HepG2 (cell line): ENCODE results near the gene PPCDC. TPM values are rescaled to one million over a fixed set of nuclear protein-coding genes. Genes with fewer than 3 reads are reported as not detected.

Source experiments
- EZH2 ChIP-seq: conservative IDR thresholded peaks from 2 replicates; pipeline ENCODE4 v1.6.1; 2012; ENCODE audit warnings: mild to moderate bottlenecking, low read depth, low read length, moderate library complexity
- HNF4A ChIP-seq: sonication (generic); formaldehyde crosslinking; IDR thresholded peaks from 2 replicates; pipeline ENCODE4 v1.4.0; 2020; ENCODE audit warnings: missing genetic modification reagents
- HNF4G ChIP-seq, 2 experiments: sonication (generic) in 1 of 2; formaldehyde crosslinking in 1 of 2; IDR thresholded peaks; 2 replicates each; pipeline versions ENCODE4 v1.4.0 to v1.6.1; 2011 to 2020; ENCODE audit warnings: borderline replicate concordance in 2 of 2, low read depth in 2 of 2, mild to moderate bottlenecking in 2 of 2, low read length in 1 of 2, missing genetic modification reagents in 1 of 2, moderate library complexity in 1 of 2
- HNRNPH1 ChIP-seq: fragments of 200-400 bp; formaldehyde crosslinking; optimal IDR thresholded peaks from 2 replicates; pipeline ENCODE3; 2017; ENCODE audit warnings: mild to moderate bottlenecking, low read depth, low read length
- KAT8 ChIP-seq: IDR thresholded peaks from 2 replicates; pipeline ENCODE4 v1.6.1; 2016; ENCODE audit warnings: missing genetic modification reagents, missing compliant biosample characterization
- NR2F2 ChIP-seq: IDR thresholded peaks from 2 replicates; pipeline ENCODE4 v1.6.1; 2012; ENCODE audit warnings: low read depth, inconsistent platforms, borderline replicate concordance
- PITX1 ChIP-seq: sonication (generic); formaldehyde crosslinking; IDR thresholded peaks from 2 replicates; pipeline ENCODE4 v1.5.1; 2020; ENCODE audit warnings: mild to moderate bottlenecking, missing genetic modification reagents
- RFX3 ChIP-seq: IDR thresholded peaks from 2 replicates; pipeline ENCODE4 v1.6.1; 2016; ENCODE audit warnings: missing biosample characterization, missing genetic modification reagents
- SETDB1 ChIP-seq: sonication (generic); formaldehyde crosslinking; IDR thresholded peaks from 2 replicates; pipeline ENCODE4 v1.5.1; 2020; ENCODE audit warnings: missing genetic modification reagents, mild to moderate bottlenecking, borderline replicate concordance
- SRSF4 ChIP-seq: fragments of 200-400 bp; formaldehyde crosslinking; IDR thresholded peaks from one replicate; pipeline ENCODE4 v1.6.1; 2018; ENCODE audit warnings: mild to moderate bottlenecking, low read depth, low read length, moderate library complexity; ENCODE audit not compliant: poor library complexity, severe bottlenecking
- TBP ChIP-seq: sonication (generic); formaldehyde crosslinking; IDR thresholded peaks from 2 replicates; pipeline ENCODE4 v1.5.0; 2020; ENCODE audit warnings: missing genetic modification reagents
- TMF1 ChIP-seq: sonication (generic); formaldehyde crosslinking; IDR thresholded peaks from 2 replicates; pipeline ENCODE4 v1.8.1; 2022; ENCODE audit warnings: low read depth, missing genetic modification reagents
- ZNF546 ChIP-seq: sonication (generic); formaldehyde crosslinking; conservative IDR thresholded peaks from 2 replicates; pipeline ENCODE4 v1.8.1; 2023; ENCODE audit warnings: mild to moderate bottlenecking, missing genetic modification reagents
- ZNF678 ChIP-seq: sonication (generic); formaldehyde crosslinking; IDR thresholded peaks from 2 replicates; pipeline ENCODE4 v1.4.0; 2020; ENCODE audit warnings: mild to moderate bottlenecking, missing genetic modification reagents
- ZNF841 ChIP-seq: sonication (generic); formaldehyde crosslinking; IDR thresholded peaks from 2 replicates; pipeline ENCODE4 v1.8.1; 2023; ENCODE audit warnings: missing genetic modification reagents, borderline replicate concordance
- polyA plus RNA-seq, 8 experiments: library from polyadenylated mRNA; depleted of rRNA in 3 of 8; stranded (reverse) in 7 of 8; unstranded in 1 of 8; fragments of >200 nt; fragmentation: Illumina TruSeq in 4 of 8; extraction: Trizol in 4 of 8; gene quantifications; 2 replicates each; pipeline versions ENCODE4 v1.2.1 to v1.2.3, GENCODE V29; 2011 to 2016; ENCODE audit warnings: low read depth in 4 of 8, missing spikeins in 1 of 8, mixed read lengths in 1 of 8; ENCODE audit not compliant: insufficient read depth in 1 of 8
- total RNA-seq, 5 experiments: library from RNA; depleted of rRNA; stranded (reverse); fragments of >200 nt; fragmentation: Illumina TruSeq; extraction: Trizol; gene quantifications; 2 replicates each; pipeline ENCODE4 v1.2.3, GENCODE V29; 2016; ENCODE audit warnings: low read depth in 1 of 5
- TF ChIP-seq, protein P1 (sequence below): sonication (generic); formaldehyde crosslinking; IDR thresholded peaks from 2 replicates; pipeline ENCODE4 v1.5.1; 2020; ENCODE audit warnings: mild to moderate bottlenecking, missing genetic modification reagents, borderline replicate concordance
- TF ChIP-seq, protein P2 (sequence below): sonication (generic); formaldehyde crosslinking; IDR thresholded peaks from 2 replicates; pipeline ENCODE4 v1.4.0; 2020; ENCODE audit warnings: missing genetic modification reagents
- TF ChIP-seq, protein P3 (sequence below): sonication (generic); formaldehyde crosslinking; IDR thresholded peaks from 2 replicates; pipeline ENCODE4 v1.4.0; 2020; ENCODE audit warnings: mild to moderate bottlenecking, missing genetic modification reagents
- TF ChIP-seq, protein P4 (sequence below): fragments of 450-650 bp; IDR thresholded peaks from 2 replicates; pipeline ENCODE4 v1.6.1; 2016

Gene PPCDC
- total and polyA plus RNA-seq, 2 of the 13 experiments (the other 11 are each of a cell fraction or from before 2014, with no cell fraction given) = 12.3 to 12.8 TPM

DNA sequence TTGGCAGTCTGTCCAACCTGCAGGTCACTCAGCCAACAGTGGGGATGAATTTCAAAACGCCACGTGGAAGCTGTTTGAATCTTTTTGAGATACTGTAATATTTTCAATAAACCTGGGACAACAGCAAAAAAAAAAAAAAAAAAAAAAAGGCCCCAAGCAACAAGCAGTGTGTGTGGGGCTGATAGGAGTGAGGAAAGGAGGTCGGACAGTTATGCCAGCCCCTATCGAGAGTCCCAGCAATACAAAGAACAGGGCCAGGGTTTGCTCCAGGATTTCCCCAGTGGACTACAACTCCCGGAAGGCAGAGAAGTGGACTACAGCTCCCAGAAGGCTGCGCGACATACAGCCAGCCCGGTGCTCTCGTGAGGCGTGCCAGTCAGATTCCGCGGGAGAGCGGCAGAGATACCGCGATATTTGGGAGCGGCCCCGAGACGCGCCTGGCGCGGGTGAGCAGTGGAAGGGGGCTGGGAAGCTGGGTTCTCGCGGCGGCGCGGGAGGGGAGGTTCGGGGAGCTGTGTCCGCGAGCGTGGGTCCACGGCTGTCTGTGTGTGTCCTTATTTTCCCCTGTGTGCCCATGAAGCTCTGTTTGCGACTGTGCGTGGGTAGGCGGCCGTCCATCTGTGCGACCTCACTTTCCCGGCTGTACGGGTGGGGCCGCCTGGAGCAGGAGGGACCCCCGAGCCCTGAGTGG, at the start of gene PPCDC (continued):
- TF ChIP-seq, protein P1, sequence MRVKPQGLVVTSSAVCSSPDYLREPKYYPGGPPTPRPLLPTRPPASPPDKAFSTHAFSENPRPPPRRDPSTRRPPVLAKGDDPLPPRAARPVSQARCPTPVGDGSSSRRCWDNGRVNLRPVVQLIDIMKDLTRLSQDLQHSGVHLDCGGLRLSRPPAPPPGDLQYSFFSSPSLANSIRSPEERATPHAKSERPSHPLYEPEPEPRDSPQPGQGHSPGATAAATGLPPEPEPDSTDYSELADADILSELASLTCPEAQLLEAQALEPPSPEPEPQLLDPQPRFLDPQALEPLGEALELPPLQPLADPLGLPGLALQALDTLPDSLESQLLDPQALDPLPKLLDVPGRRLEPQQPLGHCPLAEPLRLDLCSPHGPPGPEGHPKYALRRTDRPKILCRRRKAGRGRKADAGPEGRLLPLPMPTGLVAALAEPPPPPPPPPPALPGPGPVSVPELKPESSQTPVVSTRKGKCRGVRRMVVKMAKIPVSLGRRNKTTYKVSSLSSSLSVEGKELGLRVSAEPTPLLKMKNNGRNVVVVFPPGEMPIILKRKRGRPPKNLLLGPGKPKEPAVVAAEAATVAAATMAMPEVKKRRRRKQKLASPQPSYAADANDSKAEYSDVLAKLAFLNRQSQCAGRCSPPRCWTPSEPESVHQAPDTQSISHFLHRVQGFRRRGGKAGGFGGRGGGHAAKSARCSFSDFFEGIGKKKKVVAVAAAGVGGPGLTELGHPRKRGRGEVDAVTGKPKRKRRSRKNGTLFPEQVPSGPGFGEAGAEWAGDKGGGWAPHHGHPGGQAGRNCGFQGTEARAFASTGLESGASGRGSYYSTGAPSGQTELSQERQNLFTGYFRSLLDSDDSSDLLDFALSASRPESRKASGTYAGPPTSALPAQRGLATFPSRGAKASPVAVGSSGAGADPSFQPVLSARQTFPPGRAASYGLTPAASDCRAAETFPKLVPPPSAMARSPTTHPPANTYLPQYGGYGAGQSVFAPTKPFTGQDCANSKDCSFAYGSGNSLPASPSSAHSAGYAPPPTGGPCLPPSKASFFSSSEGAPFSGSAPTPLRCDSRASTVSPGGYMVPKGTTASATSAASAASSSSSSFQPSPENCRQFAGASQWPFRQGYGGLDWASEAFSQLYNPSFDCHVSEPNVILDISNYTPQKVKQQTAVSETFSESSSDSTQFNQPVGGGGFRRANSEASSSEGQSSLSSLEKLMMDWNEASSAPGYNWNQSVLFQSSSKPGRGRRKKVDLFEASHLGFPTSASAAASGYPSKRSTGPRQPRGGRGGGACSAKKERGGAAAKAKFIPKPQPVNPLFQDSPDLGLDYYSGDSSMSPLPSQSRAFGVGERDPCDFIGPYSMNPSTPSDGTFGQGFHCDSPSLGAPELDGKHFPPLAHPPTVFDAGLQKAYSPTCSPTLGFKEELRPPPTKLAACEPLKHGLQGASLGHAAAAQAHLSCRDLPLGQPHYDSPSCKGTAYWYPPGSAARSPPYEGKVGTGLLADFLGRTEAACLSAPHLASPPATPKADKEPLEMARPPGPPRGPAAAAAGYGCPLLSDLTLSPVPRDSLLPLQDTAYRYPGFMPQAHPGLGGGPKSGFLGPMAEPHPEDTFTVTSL (CRISPR knock-in tag) = no peak
- TF ChIP-seq ZNF841 (no peak), RFX3 (CRISPR knock-in tag) (no peak), TMF1 (no peak), ZNF546 (peak; percentile 79; the same call in 1 of the 2 replicates), HNF4G (IDR thresholded peaks at IDR 0.05; ENCODE audit: borderline replicate concordance, low read depth, low read length) (peak; percentile 30; the same call in 1 of the 2 replicates), HNF4G (CRISPR knock-in tag; IDR thresholded peaks at IDR 0.05; ENCODE audit: borderline replicate concordance, low read depth) (no peak), PITX1 (CRISPR knock-in tag) (peak; percentile 62; the same call in 1 of the 2 replicates), EZH2 (no peak), NR2F2 (no peak), SETDB1 (CRISPR knock-in tag) (no peak), TBP (no peak), SRSF4 (no peak), HNRNPH1 (peak; percentile 81), KAT8 (CRISPR knock-in tag) (peak; percentile 91), HNF4A (no peak; the same call in 1 of the 2 replicates), ZNF678 (CRISPR knock-in tag) (0 out of 2 replicates have a peak, but pooled peaks have one; percentile 37)
- TF ChIP-seq, protein P2, sequence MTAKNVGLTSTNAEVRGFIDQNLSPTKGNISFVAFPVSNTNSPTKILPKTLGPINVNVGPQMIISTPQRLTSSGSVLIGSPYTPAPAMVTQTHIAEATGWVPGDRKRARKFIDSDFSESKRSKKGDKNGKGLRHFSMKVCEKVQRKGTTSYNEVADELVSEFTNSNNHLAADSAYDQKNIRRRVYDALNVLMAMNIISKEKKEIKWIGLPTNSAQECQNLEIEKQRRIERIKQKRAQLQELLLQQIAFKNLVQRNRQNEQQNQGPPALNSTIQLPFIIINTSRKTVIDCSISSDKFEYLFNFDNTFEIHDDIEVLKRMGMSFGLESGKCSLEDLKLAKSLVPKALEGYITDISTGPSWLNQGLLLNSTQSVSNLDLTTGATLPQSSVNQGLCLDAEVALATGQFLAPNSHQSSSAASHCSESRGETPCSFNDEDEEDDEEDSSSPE (CRISPR knock-in tag) = peak; percentile 95
- TF ChIP-seq, protein P3, sequence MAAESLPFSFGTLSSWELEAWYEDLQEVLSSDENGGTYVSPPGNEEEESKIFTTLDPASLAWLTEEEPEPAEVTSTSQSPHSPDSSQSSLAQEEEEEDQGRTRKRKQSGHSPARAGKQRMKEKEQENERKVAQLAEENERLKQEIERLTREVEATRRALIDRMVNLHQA (CRISPR knock-in tag) = no peak
- TF ChIP-seq, protein P4, sequence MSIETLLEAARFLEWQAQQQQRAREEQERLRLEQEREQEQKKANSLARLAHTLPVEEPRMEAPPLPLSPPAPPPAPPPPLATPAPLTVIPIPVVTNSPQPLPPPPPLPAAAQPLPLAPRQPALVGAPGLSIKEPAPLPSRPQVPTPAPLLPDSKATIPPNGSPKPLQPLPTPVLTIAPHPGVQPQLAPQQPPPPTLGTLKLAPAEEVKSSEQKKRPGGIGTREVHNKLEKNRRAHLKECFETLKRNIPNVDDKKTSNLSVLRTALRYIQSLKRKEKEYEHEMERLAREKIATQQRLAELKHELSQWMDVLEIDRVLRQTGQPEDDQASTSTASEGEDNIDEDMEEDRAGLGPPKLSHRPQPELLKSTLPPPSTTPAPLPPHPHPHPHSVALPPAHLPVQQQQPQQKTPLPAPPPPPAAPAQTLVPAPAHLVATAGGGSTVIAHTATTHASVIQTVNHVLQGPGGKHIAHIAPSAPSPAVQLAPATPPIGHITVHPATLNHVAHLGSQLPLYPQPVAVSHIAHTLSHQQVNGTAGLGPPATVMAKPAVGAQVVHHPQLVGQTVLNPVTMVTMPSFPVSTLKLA = peak; percentile 40; the same call in 1 of the 2 replicates
